NK-92 treated with Interleukin-12 subunit alpha and Interleukin-12 subunit beta, amount 100 ng/mL, for 24 hours (cell line): ENCODE data around the gene HES2.
"Not testable (repeated sequence)": the region's sequence is repeated elsewhere in the genome, so short reads cannot be mapped to it uniquely, and the experiment has no call there.

Experiments used
- DNase-seq: peaks from one replicate; lab custom pipeline; 2025; lab: John Stamatoyannopoulos, UW

HES2 gene

GRCh38 chr1:6419804-6420453 is at the start of gene HES2:
HES2 (minus strand) TSS chr1:6419919; CDS start chr1:6419820, 99 bp downstream.
- DNase-seq, result no peak

- DNase-seq, result no peak
Observed at GRCh38 chr1:6468729-6469461, 49.2 kb upstream of the HES2 start.

- no peak for DNase-seq
Observed at GRCh38 chr1:6467744-6468688, 48.3 kb upstream of the HES2 start.

GRCh38 chr1:6467224-6467623 is 47.5 kb upstream of the HES2 start:
- DNase-seq, result no peak

- DNase-seq, result no peak
Observed at GRCh38 chr1:6466751-6467150, 47.0 kb upstream of the HES2 start.

- no peak for DNase-seq
Observed at GRCh38 chr1:6466023-6466422, 46.3 kb upstream of the HES2 start, which contains the start of gene TNFRSF25. TNFRSF25 (minus strand) TSS chr1:6466173; CDS start chr1:6466107, 66 bp downstream.

- no peak for DNase-seq
Observed at GRCh38 chr1:6465461-6466005, 45.8 kb upstream of the HES2 start.

GRCh38 chr1:6464915-6465314 is 45.2 kb upstream of the HES2 start:
- no peak for DNase-seq

GRCh38 chr1:6464514-6464836 is 44.8 kb upstream of the HES2 start:
- no peak for DNase-seq

GRCh38 chr1:6463120-6463412 is 43.3 kb upstream of the HES2 start:
- no peak for DNase-seq

GRCh38 chr1:6462412-6463119 is 42.8 kb upstream of the HES2 start:
- DNase-seq, result no peak

GRCh38 chr1:6461538-6462411 is 42.1 kb upstream of the HES2 start:
- DNase-seq, result no peak

- DNase-seq, result no peak
Observed at GRCh38 chr1:6461051-6461530, 41.4 kb upstream of the HES2 start.

- no peak for DNase-seq
Observed at GRCh38 chr1:6460301-6461050, 40.8 kb upstream of the HES2 start.

GRCh38 chr1:6459850-6460265 is 40.1 kb upstream of the HES2 start:
- DNase-seq, result no peak

GRCh38 chr1:6456800-6457466 is 37.2 kb upstream of the HES2 start:
- no peak for DNase-seq

GRCh38 chr1:6455752-6456520 is 36.2 kb upstream of the HES2 start:
- not testable (repeated sequence) for DNase-seq
